ENCODE data around the gene CR1L. TPM values are rescaled to one million over a fixed set of nuclear protein-coding genes. Genes with fewer than 3 reads are reported as not detected.
"Not testable (repeated sequence)": the region's sequence is repeated elsewhere in the genome, so short reads cannot be mapped to it uniquely, and the experiment has no call there.

The CR1L gene
- total RNA-seq, 1 experiment from 2014 or later: not detected

GRCh38 chr1:207737503-207738157 lies 92.7 kb downstream of the CR1L start:
- H3K4me2 ChIP-seq; H3K9me3 ChIP-seq (ENCODE audit: insufficient read depth, low read depth); H3K36me3 ChIP-seq (ENCODE audit: low read depth); CTCF ChIA-PET; H3K27me3 ChIP-seq (ENCODE audit: insufficient read depth, low read depth); H3K79me2 ChIP-seq (ENCODE audit: low read depth); H3K4me3 ChIP-seq; H3K27ac ChIP-seq; H3K9me2 ChIP-seq (ENCODE audit: insufficient read depth); intact Hi-C loops (cut with micrococcal nuclease; ENCODE audit: unreplicated experiment); H2AFZ ChIP-seq; H4K20me1 ChIP-seq (ENCODE audit: insufficient read depth); BruUV-seq (replicated peaks); DNase-seq: not testable (repeated sequence)
- H3K4me1 ChIP-seq (replicated peaks; ENCODE audit: insufficient read depth): peaks cover 20% of the 10 kb centered on the region
- H3F3A ChIP-seq (ENCODE audit: insufficient read depth, low read depth): peaks cover 13% of the 10 kb centered on the region
- POLR2A ChIA-PET (ENCODE audit: unreplicated experiment): interaction anchor here (0.6 kb wide), 1 partner anchor 15 kb away, joined by 3 read pairs; no protein-coding TSS in a partner anchor

GRCh38 chr1:207738158-207738659 lies 93.3 kb downstream of the CR1L start:
- H3K27ac ChIP-seq; H4K20me1 ChIP-seq (ENCODE audit: insufficient read depth); H3K79me2 ChIP-seq (ENCODE audit: low read depth); H3K27me3 ChIP-seq (ENCODE audit: insufficient read depth, low read depth); H3K4me3 ChIP-seq; BruUV-seq (replicated peaks); H3K4me2 ChIP-seq; DNase-seq; H3K9me3 ChIP-seq (ENCODE audit: insufficient read depth, low read depth); CTCF ChIA-PET; H3K36me3 ChIP-seq (ENCODE audit: low read depth); H3K9me2 ChIP-seq (ENCODE audit: insufficient read depth); H2AFZ ChIP-seq; intact Hi-C loops (cut with micrococcal nuclease; ENCODE audit: unreplicated experiment): not testable (repeated sequence)
- Histone ChIP-seq H3F3A (ENCODE audit: insufficient read depth, low read depth) (peaks cover 13% of the 10 kb centered on the region), H3K4me1 (replicated peaks; ENCODE audit: insufficient read depth) (peaks cover 20% of the 10 kb centered on the region)
- POLR2A ChIA-PET (ENCODE audit: unreplicated experiment): interaction anchor here (0.6 kb wide), 1 partner anchor 15 kb away, joined by 3 read pairs; no protein-coding TSS in a partner anchor

- no peaks in the 10 kb centered on the region for H3K9me2 ChIP-seq (ENCODE audit: insufficient read depth)
- intact Hi-C loops (cut with micrococcal nuclease; ENCODE audit: unreplicated experiment): no loop called here
- BruUV-seq (replicated peaks): no TSS peak
- peak overlapping the region; percentile 75 for H3K27ac ChIP-seq
- TF ChIP-seq CTCF (conservative IDR thresholded peaks at IDR 0.05): no peak
- TF ChIP-seq EZH2 (IDR thresholded peaks at IDR 0.05; ENCODE audit: low read depth): no peak
- H3K36me3 ChIP-seq (ENCODE audit: low read depth): no peaks in the 10 kb centered on the region
- H3K79me2 ChIP-seq (ENCODE audit: low read depth): no peaks in the 10 kb centered on the region
- DNase-seq: peak; percentile 32 to 86
- H3K4me3 ChIP-seq: no peak overlapping the region
- 0 out of 2 replicates have a peak overlapping the region, but pooled peaks have one; percentile 8 for H2AFZ ChIP-seq
- H3K27me3 ChIP-seq (ENCODE audit: insufficient read depth, low read depth): no peaks in the 10 kb centered on the region
- ChIA-PET CTCF (no interaction called here), POLR2A (ENCODE audit: unreplicated experiment) (no interaction called here)
- no peaks in the 10 kb centered on the region for H4K20me1 ChIP-seq (ENCODE audit: insufficient read depth)
- peaks cover 13% of the 10 kb centered on the region for H3F3A ChIP-seq (ENCODE audit: insufficient read depth, low read depth)
- H3K4me2 ChIP-seq: peak overlapping the region; percentile 53
- no peaks in the 10 kb centered on the region for H3K9me3 ChIP-seq (ENCODE audit: insufficient read depth, low read depth)
- H3K4me1 ChIP-seq (replicated peaks; ENCODE audit: insufficient read depth): peaks cover 27% of the 10 kb centered on the region
These were observed 95.3 kb downstream of the CR1L start for GRCh38 chr1:207740207-207740606.

- Histone ChIP-seq H3K4me2 (no peak overlapping the region), H3K27me3 (ENCODE audit: insufficient read depth, low read depth) (no peaks in the 10 kb centered on the region), H3K4me3 (no peak overlapping the region), H3K79me2 (ENCODE audit: low read depth) (no peaks in the 10 kb centered on the region), H3K4me1 (replicated peaks; ENCODE audit: insufficient read depth) (peaks cover 55% of the 10 kb centered on the region), H3F3A (ENCODE audit: insufficient read depth, low read depth) (peaks cover 24% of the 10 kb centered on the region), H3K27ac (no peak overlapping the region), H2AFZ (no peak overlapping the region), H4K20me1 (ENCODE audit: insufficient read depth) (no peaks in the 10 kb centered on the region), H3K9me2 (ENCODE audit: insufficient read depth) (no peaks in the 10 kb centered on the region), H3K9me3 (ENCODE audit: insufficient read depth, low read depth) (no peaks in the 10 kb centered on the region), H3K36me3 (ENCODE audit: low read depth) (no peaks in the 10 kb centered on the region)
- DNase-seq: no peak
- no peak for TF ChIP-seq EZH2 (IDR thresholded peaks at IDR 0.05; ENCODE audit: low read depth)
- TF ChIP-seq CTCF (conservative IDR thresholded peaks at IDR 0.05): no peak
- ChIA-PET POLR2A (ENCODE audit: unreplicated experiment) (no interaction called here), CTCF (no interaction called here)
- intact Hi-C loops (cut with micrococcal nuclease; ENCODE audit: unreplicated experiment): no loop called here
- BruUV-seq (replicated peaks): no TSS peak
These were observed 98.1 kb downstream of the CR1L start for GRCh38 chr1:207742850-207743555.

Data from PC-9 (cell line).